ENCODE data around the gene GALNT9.

Gene GALNT9

DNA sequence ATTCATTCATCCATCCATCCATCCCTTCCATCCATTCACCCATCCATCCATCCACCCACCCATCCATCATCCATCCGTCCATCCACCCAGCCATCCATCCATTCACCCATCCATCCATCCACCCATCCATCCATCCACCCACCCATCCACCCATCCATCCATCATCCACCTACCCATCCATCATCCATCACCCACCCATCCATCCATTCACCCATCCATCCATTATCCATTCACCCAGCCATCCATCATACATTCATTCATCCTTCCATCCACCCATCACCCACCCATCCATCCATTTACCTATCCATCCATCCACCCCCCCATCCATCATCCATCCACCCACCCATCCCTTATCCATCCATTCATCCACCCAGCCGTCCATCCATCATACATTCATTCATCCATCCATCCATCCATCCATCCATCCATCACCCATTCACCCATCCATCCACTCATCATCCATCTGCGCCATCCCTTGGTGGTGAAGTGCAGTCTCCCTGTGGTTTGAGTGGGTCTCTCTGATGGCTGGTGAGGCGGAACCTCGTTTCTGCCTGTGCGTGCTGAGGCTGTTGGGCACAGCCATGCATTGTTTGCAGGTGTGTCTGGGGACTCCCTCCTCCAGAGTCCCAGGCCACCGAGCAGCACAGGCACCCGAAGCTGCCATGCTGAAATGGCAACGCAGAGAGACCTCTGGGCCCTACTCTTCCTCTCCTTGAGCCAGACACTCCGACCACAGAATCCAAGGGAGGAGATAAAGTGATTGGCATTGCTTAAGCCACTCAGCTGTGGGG, 162.4 kb downstream of the GALNT9 start:
- no peak overlapping the region for H3K27ac ChIP-seq (ENCODE audit: low read length)
- peaks cover 44% of the 10 kb centered on the region for H3K27me3 ChIP-seq (ENCODE audit: control insufficient read depth, insufficient read depth, low read length)
- no peak overlapping the region for H3K9ac ChIP-seq (ENCODE audit: low read length)

DNA sequence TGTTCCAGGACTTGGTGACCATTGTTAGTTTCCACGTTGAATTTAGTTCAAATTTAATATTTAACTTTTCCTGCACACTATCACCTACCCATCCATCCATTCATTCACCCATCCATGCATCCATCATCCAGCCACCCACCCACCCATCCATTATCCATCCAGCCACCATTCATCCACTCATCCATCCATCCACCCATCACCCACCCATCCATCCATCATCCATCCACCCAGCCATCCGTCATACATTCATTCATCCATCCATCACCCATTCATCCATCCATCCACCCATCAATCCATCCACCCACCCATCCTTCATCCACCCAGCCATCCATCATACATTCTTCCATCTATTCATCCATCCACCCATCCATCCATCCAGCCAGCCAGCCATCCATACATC, 163.3 kb downstream of the GALNT9 start:
- Histone ChIP-seq H3K9ac (ENCODE audit: low read length) (no peak overlapping the region), H3K9me3 (ENCODE audit: control insufficient read depth, low read depth, low read length) (no peaks in the 10 kb centered on the region)

More for the DNA sequence above, 162.4 kb downstream of the GALNT9 start:
- Histone ChIP-seq H3K4me1 (ENCODE audit: control insufficient read depth, low read depth, low read length) (no peaks in the 10 kb centered on the region), H3K4me3 (ENCODE audit: low read length) (no peak overlapping the region), H3K9me3 (ENCODE audit: control insufficient read depth, low read depth, low read length) (no peaks in the 10 kb centered on the region), H3K36me3 (ENCODE audit: control insufficient read depth, low read depth, low read length) (no peaks in the 10 kb centered on the region)

DNA sequence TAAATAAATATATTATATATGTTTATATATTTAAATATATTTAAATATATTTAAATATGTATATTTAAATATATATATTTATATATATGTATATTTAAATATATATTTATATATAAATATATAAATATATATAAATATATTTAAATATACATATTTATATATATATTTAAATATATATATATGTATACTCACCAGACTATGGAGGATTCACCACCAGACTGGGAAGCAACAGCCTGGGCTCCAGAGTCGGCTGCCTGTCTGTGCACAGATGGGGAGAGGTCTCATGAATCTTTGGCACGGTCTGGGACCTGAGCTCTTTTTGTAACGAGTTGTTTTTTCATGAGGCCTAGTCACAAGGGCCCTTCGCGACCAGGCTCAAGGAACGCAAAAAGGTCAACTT, 163.8 kb downstream of the GALNT9 start:
- Histone ChIP-seq H3K9ac (ENCODE audit: low read length) (no peak overlapping the region), H3K4me3 (ENCODE audit: low read length) (no peak overlapping the region), H3K36me3 (ENCODE audit: control insufficient read depth, low read depth, low read length) (no peaks in the 10 kb centered on the region), H3K9me3 (ENCODE audit: control insufficient read depth, low read depth, low read length) (no peaks in the 10 kb centered on the region), H3K27me3 (ENCODE audit: control insufficient read depth, insufficient read depth, low read length) (peaks cover 40% of the 10 kb centered on the region), H3K4me1 (ENCODE audit: control insufficient read depth, low read depth, low read length) (no peaks in the 10 kb centered on the region), H3K27ac (ENCODE audit: low read length) (no peak overlapping the region)

More for the DNA sequence above, 163.3 kb downstream of the GALNT9 start:
- Histone ChIP-seq H3K36me3 (ENCODE audit: control insufficient read depth, low read depth, low read length) (no peaks in the 10 kb centered on the region), H3K27ac (ENCODE audit: low read length) (no peak overlapping the region), H3K27me3 (ENCODE audit: control insufficient read depth, insufficient read depth, low read length) (peaks cover 43% of the 10 kb centered on the region), H3K4me1 (ENCODE audit: control insufficient read depth, low read depth, low read length) (no peaks in the 10 kb centered on the region), H3K4me3 (ENCODE audit: low read length) (no peak overlapping the region)

DNA sequence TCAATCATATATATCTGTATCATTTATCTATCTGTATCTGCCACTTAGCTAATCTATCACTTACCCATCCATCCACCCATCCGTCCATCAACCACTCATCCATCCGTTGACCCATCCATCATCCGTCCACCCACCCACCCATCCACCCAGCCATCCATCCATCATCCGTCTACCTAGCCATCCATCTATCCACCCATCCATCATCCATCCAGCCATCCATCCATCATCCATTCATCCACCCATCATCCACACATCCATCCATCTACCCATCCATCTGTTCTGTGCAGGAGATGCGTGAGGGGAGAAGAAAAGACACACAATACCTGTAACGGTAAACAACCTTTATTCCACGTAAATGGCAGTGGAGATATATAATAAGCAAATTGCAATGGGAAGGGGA, 165.0 kb downstream of the GALNT9 start:
- no peak overlapping the region for H3K9ac ChIP-seq (ENCODE audit: low read length)

DNA sequence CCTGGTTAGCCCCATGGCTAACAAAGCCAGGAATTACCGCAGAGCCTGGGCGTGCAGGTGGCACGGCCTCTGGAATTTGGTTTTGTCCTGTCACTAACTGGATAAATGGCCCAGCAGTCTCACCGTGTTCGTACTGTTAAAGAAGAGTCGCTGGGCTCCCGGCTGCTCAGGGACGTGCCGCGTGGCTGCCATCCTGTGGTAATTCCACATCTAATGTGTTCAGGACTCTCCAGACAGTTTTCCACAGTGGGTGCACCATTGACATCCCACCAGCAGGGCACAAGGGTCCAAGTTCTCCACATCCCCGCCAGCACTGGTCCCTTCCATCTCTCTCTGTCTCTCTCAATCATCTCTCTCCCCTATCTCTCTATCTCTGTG, 165.5 kb downstream of the GALNT9 start:
- Histone ChIP-seq H3K9me3 (ENCODE audit: control insufficient read depth, low read depth, low read length) (no peaks in the 10 kb centered on the region), H3K27ac (ENCODE audit: low read length) (no peak overlapping the region), H3K4me1 (ENCODE audit: control insufficient read depth, low read depth, low read length) (no peaks in the 10 kb centered on the region), H3K27me3 (ENCODE audit: control insufficient read depth, insufficient read depth, low read length) (peaks cover 31% of the 10 kb centered on the region), H3K36me3 (ENCODE audit: control insufficient read depth, low read depth, low read length) (no peaks in the 10 kb centered on the region), H3K4me3 (ENCODE audit: low read length) (no peak overlapping the region), H3K9ac (ENCODE audit: low read length) (no peak overlapping the region)

More for the DNA sequence above, 165.0 kb downstream of the GALNT9 start:
- no peaks in the 10 kb centered on the region for H3K4me1 ChIP-seq (ENCODE audit: control insufficient read depth, low read depth, low read length)
- peaks cover 31% of the 10 kb centered on the region for H3K27me3 ChIP-seq (ENCODE audit: control insufficient read depth, insufficient read depth, low read length)
- no peaks in the 10 kb centered on the region for H3K9me3 ChIP-seq (ENCODE audit: control insufficient read depth, low read depth, low read length)
- H3K27ac ChIP-seq (ENCODE audit: low read length): no peak overlapping the region
- no peak overlapping the region for H3K4me3 ChIP-seq (ENCODE audit: low read length)
- H3K36me3 ChIP-seq (ENCODE audit: control insufficient read depth, low read depth, low read length): no peaks in the 10 kb centered on the region

DNA sequence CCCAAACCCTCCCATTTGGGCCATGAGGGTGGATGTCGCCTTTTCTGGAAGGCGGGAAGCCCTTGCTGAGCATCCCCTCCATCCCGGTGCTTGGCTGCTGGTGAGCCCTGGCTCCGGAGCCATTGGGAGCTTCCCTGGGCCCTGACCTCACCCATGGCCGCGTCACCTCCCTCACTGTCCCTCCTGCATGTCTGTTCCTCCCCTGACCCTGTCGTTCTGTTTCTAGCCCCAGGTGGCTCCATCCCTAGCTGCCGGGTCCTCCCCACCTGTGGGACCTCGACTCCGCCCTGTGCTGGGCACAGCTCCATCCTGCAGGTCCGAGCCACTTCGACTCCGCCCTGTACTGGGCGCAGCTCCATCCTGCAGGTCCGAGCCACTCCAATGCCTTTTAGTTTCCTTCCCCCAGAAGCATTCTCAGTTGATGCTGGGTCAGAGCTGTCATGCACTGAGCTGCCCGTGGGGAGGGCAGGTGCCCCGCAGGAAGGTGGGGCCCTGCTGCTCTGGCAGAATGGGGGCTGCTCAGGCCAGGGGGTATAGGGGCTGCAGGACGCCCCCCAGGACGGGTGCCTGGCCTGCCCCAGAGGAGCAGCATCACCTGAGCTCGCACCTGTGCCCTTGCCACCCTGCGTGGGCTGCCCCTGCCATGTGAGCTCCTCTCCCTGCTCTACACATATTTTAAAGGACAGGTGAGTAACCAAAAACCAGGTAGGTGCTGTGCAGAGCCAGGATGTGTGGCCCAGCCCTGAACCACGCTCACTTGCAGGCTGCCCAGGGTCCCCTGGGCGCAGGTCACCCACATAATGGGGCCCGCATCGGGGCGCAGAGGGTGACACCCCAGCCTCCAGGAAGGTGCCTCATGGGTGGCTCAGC, 166.1 kb downstream of the GALNT9 start:
- no peaks in the 10 kb centered on the region for H3K4me1 ChIP-seq (ENCODE audit: control insufficient read depth, low read depth, low read length)
- no peak overlapping the region for H3K9ac ChIP-seq (ENCODE audit: low read length)
- H3K9me3 ChIP-seq (ENCODE audit: control insufficient read depth, low read depth, low read length): no peaks in the 10 kb centered on the region

DNA sequence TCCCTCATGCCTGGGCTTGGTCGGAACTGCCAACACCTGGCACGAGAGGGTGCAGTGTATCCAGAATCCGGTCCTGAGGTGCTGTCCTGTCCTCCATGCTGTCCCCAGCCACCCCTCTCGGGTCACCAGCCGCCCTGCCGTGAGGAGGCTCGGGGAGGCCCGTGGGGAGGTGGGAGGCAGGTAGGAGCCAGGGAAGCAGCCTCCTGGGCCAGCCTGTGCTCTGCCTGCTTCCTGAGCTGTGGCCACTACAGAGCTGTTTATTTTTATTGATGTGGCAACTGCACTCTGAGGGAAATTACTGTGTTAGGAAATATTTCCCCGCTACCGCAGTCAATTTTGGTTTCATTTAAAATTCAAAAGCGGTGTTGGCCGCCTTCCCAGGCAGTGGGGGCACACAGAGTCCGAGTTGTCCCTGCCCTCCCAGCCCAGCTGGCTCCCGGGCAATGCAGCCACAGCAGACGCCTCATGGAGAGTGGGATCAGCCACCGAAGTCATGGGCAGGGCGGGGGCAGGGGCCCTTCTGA, 166.8 kb downstream of the GALNT9 start:
- Histone ChIP-seq H3K9me3 (ENCODE audit: control insufficient read depth, low read depth, low read length) (no peaks in the 10 kb centered on the region), H3K36me3 (ENCODE audit: control insufficient read depth, low read depth, low read length) (no peaks in the 10 kb centered on the region), H3K4me3 (ENCODE audit: low read length) (no peak overlapping the region), H3K9ac (ENCODE audit: low read length) (no peak overlapping the region), H3K4me1 (ENCODE audit: control insufficient read depth, low read depth, low read length) (no peaks in the 10 kb centered on the region), H3K27ac (ENCODE audit: low read length) (no peak overlapping the region), H3K27me3 (ENCODE audit: control insufficient read depth, insufficient read depth, low read length) (peaks cover 31% of the 10 kb centered on the region)

More for the DNA sequence above, 166.1 kb downstream of the GALNT9 start:
- H3K4me3 ChIP-seq (ENCODE audit: low read length): no peak overlapping the region
- H3K36me3 ChIP-seq (ENCODE audit: control insufficient read depth, low read depth, low read length): no peaks in the 10 kb centered on the region
- peaks cover 31% of the 10 kb centered on the region for H3K27me3 ChIP-seq (ENCODE audit: control insufficient read depth, insufficient read depth, low read length)
- H3K27ac ChIP-seq (ENCODE audit: low read length): no peak overlapping the region

DNA sequence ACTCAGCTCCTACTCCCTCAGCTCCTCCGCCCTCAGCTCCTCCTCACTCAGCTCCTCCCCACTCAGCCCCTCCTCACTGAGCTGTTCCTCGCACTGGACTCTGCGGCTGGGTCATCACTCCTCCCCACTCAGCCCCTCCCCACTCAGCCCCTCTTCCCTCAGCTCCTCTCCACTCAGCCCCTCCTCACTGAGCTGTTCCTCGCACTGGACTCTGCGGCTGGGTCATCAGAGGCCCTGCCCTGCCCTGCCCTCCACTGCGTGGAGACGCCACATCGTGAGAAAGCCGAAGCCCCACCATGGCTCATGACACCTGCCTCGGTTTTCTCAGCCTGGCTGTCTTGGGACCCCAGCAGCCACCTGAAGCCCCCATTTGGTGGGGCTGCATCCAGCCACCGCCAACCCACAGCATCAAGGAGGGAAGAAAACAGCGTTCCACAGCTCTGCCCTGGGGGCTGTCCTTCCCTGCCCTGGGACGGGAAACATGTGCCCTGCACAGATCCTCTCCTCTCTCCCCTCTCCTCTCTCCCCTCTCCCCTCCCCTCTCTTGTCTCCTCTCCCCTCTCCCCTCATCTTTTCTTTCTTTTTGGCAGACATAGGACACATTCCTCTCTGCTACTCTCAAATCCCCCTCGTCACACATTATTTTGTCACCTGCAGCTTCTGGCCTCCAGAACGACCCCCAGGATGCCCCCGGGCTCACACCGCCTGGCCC, 167.4 kb downstream of the GALNT9 start:
- Histone ChIP-seq H3K4me1 (ENCODE audit: control insufficient read depth, low read depth, low read length) (no peaks in the 10 kb centered on the region), H3K9me3 (ENCODE audit: control insufficient read depth, low read depth, low read length) (no peaks in the 10 kb centered on the region), H3K27me3 (ENCODE audit: control insufficient read depth, insufficient read depth, low read length) (peaks cover 31% of the 10 kb centered on the region), H3K4me3 (ENCODE audit: low read length) (no peak overlapping the region), H3K9ac (ENCODE audit: low read length) (no peak overlapping the region), H3K36me3 (ENCODE audit: control insufficient read depth, low read depth, low read length) (no peaks in the 10 kb centered on the region), H3K27ac (ENCODE audit: low read length) (no peak overlapping the region)

DNA sequence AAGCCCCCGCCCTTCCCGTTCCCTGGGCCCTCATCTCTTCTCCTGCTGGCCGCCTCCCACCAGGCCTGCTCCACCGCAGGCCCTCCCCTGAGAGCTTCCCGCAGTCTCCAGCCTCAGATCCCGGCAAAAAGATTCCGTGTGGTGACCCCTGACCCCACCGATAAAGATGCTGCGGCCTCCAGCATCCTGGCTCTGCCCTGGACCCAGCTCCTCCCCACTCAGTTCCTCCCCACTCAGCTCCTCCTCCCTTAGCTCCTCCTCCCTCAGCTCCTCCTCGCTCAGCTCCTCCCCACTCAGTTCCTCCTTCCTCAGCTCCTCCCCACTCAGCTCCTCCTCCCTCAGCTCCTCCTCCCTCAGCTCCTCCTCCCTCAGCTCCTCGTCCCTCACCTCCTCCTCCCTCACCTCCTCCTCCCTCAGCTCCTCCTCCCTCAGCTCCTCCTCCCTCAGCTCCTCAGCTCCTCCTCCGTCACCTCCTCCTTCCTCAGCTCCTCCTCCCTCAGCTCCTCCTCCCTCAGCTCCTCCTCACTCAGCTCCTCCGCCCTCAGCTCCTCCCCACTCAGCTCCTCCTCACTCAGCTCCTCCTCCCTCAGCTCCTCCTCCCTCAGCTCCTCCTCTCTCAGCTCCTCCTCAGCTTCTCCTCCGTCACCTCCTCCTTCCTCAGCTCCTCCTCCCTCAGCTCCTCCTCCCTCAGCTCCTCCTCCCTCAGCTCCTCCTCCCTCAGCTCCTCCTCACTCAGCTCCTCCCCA, 168.2 kb downstream of the GALNT9 start:
- H3K4me3 ChIP-seq (ENCODE audit: low read length): no peak overlapping the region
- H3K9me3 ChIP-seq (ENCODE audit: control insufficient read depth, low read depth, low read length): no peaks in the 10 kb centered on the region
- H3K9ac ChIP-seq (ENCODE audit: low read length): no peak overlapping the region
- H3K27me3 ChIP-seq (ENCODE audit: control insufficient read depth, insufficient read depth, low read length): peaks cover 31% of the 10 kb centered on the region
- H3K27ac ChIP-seq (ENCODE audit: low read length): no peak overlapping the region
- H3K4me1 ChIP-seq (ENCODE audit: control insufficient read depth, low read depth, low read length): no peaks in the 10 kb centered on the region
- no peaks in the 10 kb centered on the region for H3K36me3 ChIP-seq (ENCODE audit: control insufficient read depth, low read depth, low read length)

DNA sequence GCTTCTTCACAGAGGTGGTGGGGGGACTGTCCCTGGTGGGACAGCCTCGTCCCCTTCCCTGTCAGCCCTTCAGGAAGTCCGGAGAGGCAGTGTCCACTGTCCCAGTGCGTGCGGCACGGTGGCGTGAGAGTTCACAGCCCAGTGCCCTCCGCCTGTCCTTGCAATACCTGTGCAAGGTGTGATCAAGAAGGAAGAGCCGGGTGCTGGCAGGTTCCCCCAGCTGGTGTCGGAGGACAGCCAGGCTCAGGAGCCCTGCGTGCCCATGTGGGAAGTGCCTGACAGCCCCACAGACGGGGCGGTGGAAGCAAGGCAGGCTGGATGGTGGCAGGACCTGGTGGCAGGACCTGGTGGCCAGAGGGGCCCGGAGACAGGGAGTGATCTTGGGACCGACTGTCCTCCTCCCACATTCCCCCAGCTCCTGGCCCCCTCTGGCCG, 168.8 kb downstream of the GALNT9 start:
- Histone ChIP-seq H3K9ac (ENCODE audit: low read length) (no peak overlapping the region), H3K27ac (ENCODE audit: low read length) (no peak overlapping the region), H3K4me1 (ENCODE audit: control insufficient read depth, low read depth, low read length) (no peaks in the 10 kb centered on the region), H3K27me3 (ENCODE audit: control insufficient read depth, insufficient read depth, low read length) (peaks cover 31% of the 10 kb centered on the region), H3K36me3 (ENCODE audit: control insufficient read depth, low read depth, low read length) (no peaks in the 10 kb centered on the region), H3K9me3 (ENCODE audit: control insufficient read depth, low read depth, low read length) (no peaks in the 10 kb centered on the region), H3K4me3 (ENCODE audit: low read length) (no peak overlapping the region)

Data from iPS-18a (cell line).